Mononuclear cell (primary cell): Measurements from ENCODE around the gene RND1. TPM values are rescaled to one million over a fixed set of nuclear protein-coding genes. Genes with fewer than 3 reads are reported as not detected.
"Not testable (repeated sequence)": the region's sequence is repeated elsewhere in the genome, so short reads cannot be mapped to it uniquely, and the experiment has no call there.

Source experiments
- H3K27me3 ChIP-seq: 2 replicates; pipeline ENCODE4 v1.6.0; 2011; ENCODE audit warnings: low read length, control low read depth; ENCODE audit not compliant: insufficient read depth
- H3K4me1 ChIP-seq: 2 replicates; pipeline ENCODE4 v1.5.1; 2011; ENCODE audit warnings: mild to moderate bottlenecking, low read length, control low read depth; ENCODE audit not compliant: insufficient read depth
- H3K4me3 ChIP-seq: 2 replicates; pipeline ENCODE4 v1.5.1; 2011; ENCODE audit warnings: mild to moderate bottlenecking, low read length, moderate library complexity
- H3K9me3 ChIP-seq: 2 replicates; pipeline ENCODE4 v1.5.1; 2011; ENCODE audit warnings: low read depth, mild to moderate bottlenecking, control low read depth, low read length
- total RNA-seq: library from RNA; depleted of rRNA; stranded (reverse); fragments of >200 nt; gene quantifications from one replicate; pipeline ENCODE4 v1.2.3, GENCODE V29; 2012

Gene RND1
- total RNA-seq, 1 donor = 6.2 TPM

GRCh38 chr12:48881686-48882314 lies 16.1 kb upstream of the RND1 start:
- peaks cover 29% of the 10 kb centered on the region for H3K27me3 ChIP-seq

GRCh38 chr12:48880647-48881046 lies 15.0 kb upstream of the RND1 start:
- Histone ChIP-seq H3K4me1 (no peaks in the 10 kb centered on the region), H3K9me3 (no peaks in the 10 kb centered on the region)

More at GRCh38 chr12:48881686-48882314, 16.1 kb upstream of the RND1 start:
- no peak overlapping the region for H3K4me3 ChIP-seq
- H3K9me3 ChIP-seq = no peaks in the 10 kb centered on the region
- H3K4me1 ChIP-seq = no peaks in the 10 kb centered on the region

GRCh38 chr12:48878548-48878947 lies 12.9 kb upstream of the RND1 start:
- Histone ChIP-seq H3K9me3 (no peaks in the 10 kb centered on the region), H3K4me3 (no peak overlapping the region), H3K4me1 (no peaks in the 10 kb centered on the region), H3K27me3 (peaks cover 29% of the 10 kb centered on the region)

More at GRCh38 chr12:48880647-48881046, 15.0 kb upstream of the RND1 start:
- H3K27me3 ChIP-seq = peaks cover 29% of the 10 kb centered on the region
- no peak overlapping the region for H3K4me3 ChIP-seq

GRCh38 chr12:48875944-48876515 lies 10.4 kb upstream of the RND1 start:
- Histone ChIP-seq H3K27me3 (peaks cover 15% of the 10 kb centered on the region), H3K4me3 (no peak overlapping the region), H3K9me3 (no peaks in the 10 kb centered on the region), H3K4me1 (no peaks in the 10 kb centered on the region)

GRCh38 chr12:48873534-48873933 lies 7.9 kb upstream of the RND1 start:
- H3K4me1 ChIP-seq, H3K9me3 ChIP-seq, H3K4me3 ChIP-seq, H3K27me3 ChIP-seq: not testable (repeated sequence)

GRCh38 chr12:48873096-48873495 lies 7.4 kb upstream of the RND1 start:
- no peak overlapping the region for H3K4me3 ChIP-seq
- no peaks in the 10 kb centered on the region for H3K4me1 ChIP-seq
- no peaks in the 10 kb centered on the region for H3K27me3 ChIP-seq
- no peaks in the 10 kb centered on the region for H3K9me3 ChIP-seq

GRCh38 chr12:48869191-48869590 lies 3.5 kb upstream of the RND1 start:
- Histone ChIP-seq H3K4me3 (no peak overlapping the region), H3K9me3 (no peaks in the 10 kb centered on the region), H3K4me1 (peaks cover 19% of the 10 kb centered on the region), H3K27me3 (peaks cover 3% of the 10 kb centered on the region)

GRCh38 chr12:48868451-48868850 lies 2.8 kb upstream of the RND1 start:
- Histone ChIP-seq H3K9me3 (no peaks in the 10 kb centered on the region), H3K27me3 (peaks cover 10% of the 10 kb centered on the region), H3K4me1 (peaks cover 22% of the 10 kb centered on the region), H3K4me3 (no peak overlapping the region)

- peaks cover 11% of the 10 kb centered on the region for H3K27me3 ChIP-seq
- H3K4me3 ChIP-seq = peak overlapping the region; percentile 42
- no peaks in the 10 kb centered on the region for H3K9me3 ChIP-seq
- H3K4me1 ChIP-seq = peaks cover 22% of the 10 kb centered on the region
These were observed 512 bp upstream of the RND1 start for GRCh38 chr12:48866052-48866711.

GRCh38 chr12:48863291-48863690 lies 2.4 kb downstream of the RND1 start:
- Histone ChIP-seq H3K4me3 (no peak overlapping the region), H3K9me3 (no peaks in the 10 kb centered on the region), H3K4me1 (peaks cover 22% of the 10 kb centered on the region), H3K27me3 (peaks cover 11% of the 10 kb centered on the region)

- no peak overlapping the region for H3K4me3 ChIP-seq
- H3K27me3 ChIP-seq = peaks cover 11% of the 10 kb centered on the region
- H3K4me1 ChIP-seq = peaks cover 22% of the 10 kb centered on the region
- H3K9me3 ChIP-seq = no peaks in the 10 kb centered on the region
These were observed 2.9 kb downstream of the RND1 start for GRCh38 chr12:48862760-48863159.

- Histone ChIP-seq H3K4me1 (peaks cover 20% of the 10 kb centered on the region), H3K9me3 (no peaks in the 10 kb centered on the region), H3K4me3 (no peak overlapping the region), H3K27me3 (peaks cover 11% of the 10 kb centered on the region)
These were observed 4.6 kb downstream of the RND1 start for GRCh38 chr12:48861111-48861510.

GRCh38 chr12:48860236-48860635 lies 5.4 kb downstream of the RND1 start:
- H3K9me3 ChIP-seq = not testable (repeated sequence)
- H3K4me1 ChIP-seq = peaks cover 14% of the 10 kb centered on the region

GRCh38 chr12:48859607-48860006 lies 6.1 kb downstream of the RND1 start:
- peaks cover 8% of the 10 kb centered on the region for H3K4me1 ChIP-seq
- peaks cover 11% of the 10 kb centered on the region for H3K27me3 ChIP-seq
- no peaks in the 10 kb centered on the region for H3K9me3 ChIP-seq
- no peak overlapping the region for H3K4me3 ChIP-seq

More at GRCh38 chr12:48860236-48860635, 5.4 kb downstream of the RND1 start:
- peaks cover 11% of the 10 kb centered on the region for H3K27me3 ChIP-seq
- H3K4me3 ChIP-seq = not testable (repeated sequence)

GRCh38 chr12:48858043-48858442 lies 7.6 kb downstream of the RND1 start:
- peaks cover under 1% of the 10 kb centered on the region for H3K4me1 ChIP-seq
- H3K4me3 ChIP-seq = no peak overlapping the region
- no peaks in the 10 kb centered on the region for H3K27me3 ChIP-seq
- H3K9me3 ChIP-seq = no peaks in the 10 kb centered on the region
